ENCODE results near the gene ZSCAN29.

GRCh38 chr15:43317566-43318184 is 53.2 kb downstream of the ZSCAN29 start:
- no peak for TF ChIP-seq CTCF (IDR thresholded peaks at IDR 0.05)
- no peak for TF ChIP-seq EP300 (IDR thresholded peaks at IDR 0.05)
- TF ChIP-seq POLR2AphosphoS5 (IDR thresholded peaks at IDR 0.05): no peak
- no peak for TF ChIP-seq POLR2A (IDR thresholded peaks at IDR 0.05; ENCODE audit: low read depth)

All from esophagus muscularis mucosa (tissue), 4 donors.